Ovary (tissue), 3 donors: ENCODE results near the gene KCND3.

Experiments used
- EP300 ChIP-seq: sonication (generic); formaldehyde crosslinking; IDR thresholded peaks from one replicate; pipeline ENCODE4 v1.6.1; 2017; ENCODE audit warnings: antibody characterized with exemption
- POLR2A ChIP-seq: fragments of 450-650 bp; IDR thresholded peaks from one replicate; pipeline ENCODE4 v1.6.1; 2017; ENCODE audit warnings: antibody characterized with exemption, mild to moderate bottlenecking, moderate library complexity
- TF ChIP-seq, protein P1 (sequence below), 3 donors: fragments of 450-650 bp in 2 of 3; fragments of 200-600 bp in 1 of 3; IDR thresholded peaks; one replicate each; pipeline versions ENCODE4 v1.5.1 to v1.8.0; 2016 to 2022; ENCODE audit warnings: antibody characterized with exemption in 3 of 3, mild to moderate bottlenecking in 1 of 3
- donor health status: DM: no; HTN: no; CAD: no.

GRCh38 chr1:111967886-111968285 is 21.6 kb downstream of the KCND3 start:
- TF ChIP-seq, protein P1, sequence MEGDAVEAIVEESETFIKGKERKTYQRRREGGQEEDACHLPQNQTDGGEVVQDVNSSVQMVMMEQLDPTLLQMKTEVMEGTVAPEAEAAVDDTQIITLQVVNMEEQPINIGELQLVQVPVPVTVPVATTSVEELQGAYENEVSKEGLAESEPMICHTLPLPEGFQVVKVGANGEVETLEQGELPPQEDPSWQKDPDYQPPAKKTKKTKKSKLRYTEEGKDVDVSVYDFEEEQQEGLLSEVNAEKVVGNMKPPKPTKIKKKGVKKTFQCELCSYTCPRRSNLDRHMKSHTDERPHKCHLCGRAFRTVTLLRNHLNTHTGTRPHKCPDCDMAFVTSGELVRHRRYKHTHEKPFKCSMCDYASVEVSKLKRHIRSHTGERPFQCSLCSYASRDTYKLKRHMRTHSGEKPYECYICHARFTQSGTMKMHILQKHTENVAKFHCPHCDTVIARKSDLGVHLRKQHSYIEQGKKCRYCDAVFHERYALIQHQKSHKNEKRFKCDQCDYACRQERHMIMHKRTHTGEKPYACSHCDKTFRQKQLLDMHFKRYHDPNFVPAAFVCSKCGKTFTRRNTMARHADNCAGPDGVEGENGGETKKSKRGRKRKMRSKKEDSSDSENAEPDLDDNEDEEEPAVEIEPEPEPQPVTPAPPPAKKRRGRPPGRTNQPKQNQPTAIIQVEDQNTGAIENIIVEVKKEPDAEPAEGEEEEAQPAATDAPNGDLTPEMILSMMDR (IDR thresholded peaks at IDR 0.05), result no peak
- TF ChIP-seq POLR2A (no peak), EP300 (no peak)
